Stimulated activated CD4-positive, alpha-beta T cell treated with anti-CD3 and anti-CD28 coated beads, Interleukin-15, amount 100 ng/mL, for 1 hour (primary cell): ENCODE results near the gene TMEM106A.
"Not testable (repeated sequence)": the region's sequence is repeated elsewhere in the genome, so short reads cannot be mapped to it uniquely, and the experiment has no call there.

Source experiments
- DNase-seq, 2 donors: peaks; one replicate each; pipeline ENCODE4 v3.0.0-alpha.2; 2020; ENCODE audit warnings: low read depth in 1 of 2, low spot score in 1 of 2

Gene TMEM106A

DNA sequence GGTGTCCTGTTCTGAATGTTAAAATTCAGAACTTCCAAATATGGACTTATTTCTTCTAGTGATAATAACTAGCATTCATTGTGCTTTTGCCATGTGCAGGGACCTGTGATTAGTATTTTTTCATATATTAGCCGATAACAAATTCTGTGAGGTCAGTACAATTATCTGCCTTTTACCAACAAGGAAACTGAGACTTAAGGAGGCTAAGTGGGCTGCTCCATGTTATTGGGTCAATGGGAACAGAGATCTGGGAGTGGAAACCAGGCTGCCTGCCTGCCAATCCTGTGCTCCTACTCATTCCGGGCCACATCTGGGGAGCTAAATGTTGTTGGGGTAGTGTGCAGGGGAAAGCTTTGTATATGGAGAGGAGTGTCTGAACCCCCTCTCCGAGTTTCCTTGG, 3.7 kb downstream of the TMEM106A start:
- no peak for DNase-seq

DNA sequence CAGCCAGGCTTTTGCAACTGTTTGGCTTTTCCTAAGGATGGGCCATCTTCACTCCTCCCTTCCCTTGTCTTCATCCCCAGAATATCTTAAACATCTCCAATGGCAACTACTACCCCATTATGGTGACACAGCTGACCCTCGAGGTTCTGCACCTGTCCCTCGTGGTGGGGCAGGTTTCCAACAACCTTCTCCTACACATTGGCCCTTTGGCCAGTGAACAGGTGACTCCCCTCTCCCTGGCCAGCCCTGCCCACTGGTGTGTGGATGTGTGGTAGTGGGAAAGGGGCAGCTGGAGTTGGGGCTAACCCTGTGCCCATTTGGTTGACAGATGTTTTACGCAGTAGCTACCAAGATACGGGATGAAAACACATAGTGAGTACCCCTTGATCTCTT, 4.7 kb downstream of the TMEM106A start:
- no peak for DNase-seq

DNA sequence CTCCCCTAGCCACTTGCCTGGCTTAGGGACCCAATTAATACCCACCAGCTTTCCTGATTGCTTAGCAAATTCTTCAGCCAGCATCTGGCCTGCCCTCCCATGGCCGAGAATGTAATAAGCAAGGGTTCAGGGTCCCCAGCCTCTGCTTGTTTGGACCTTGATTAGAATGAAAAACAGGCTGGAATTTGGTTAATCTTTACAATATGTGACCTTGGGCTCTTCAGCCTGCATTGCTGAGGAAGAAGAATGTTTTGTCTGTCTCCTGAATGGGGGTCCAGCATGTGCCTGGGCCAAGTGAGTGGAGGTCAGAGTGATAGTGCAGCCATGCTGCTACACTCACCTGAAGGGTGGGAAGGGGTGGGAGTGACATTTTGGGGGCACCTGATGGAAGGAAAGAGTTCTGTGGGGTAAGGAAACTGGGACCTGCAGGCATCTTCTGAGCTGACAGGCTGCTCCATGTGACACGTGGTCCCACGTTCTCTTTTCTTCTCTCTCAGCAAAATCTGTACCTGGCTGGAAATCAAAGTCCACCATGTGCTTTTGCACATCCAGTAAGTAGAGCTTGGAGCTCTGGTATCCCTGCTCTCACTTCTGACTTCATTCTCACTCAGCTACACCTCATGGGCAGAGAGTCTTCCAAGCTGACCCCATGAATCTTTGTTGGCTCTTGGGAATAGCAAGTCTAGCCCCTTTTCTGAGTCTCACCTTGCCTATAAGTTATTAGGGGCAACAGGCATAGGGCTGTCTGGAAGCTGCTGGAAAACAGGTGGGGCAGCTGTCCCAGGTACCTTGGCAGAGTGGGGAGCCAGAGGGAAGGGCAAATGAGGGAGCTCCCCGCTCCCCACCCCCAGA, 5.3 kb downstream of the TMEM106A start:
- no peak for DNase-seq

GRCh38 chr17:43217614-43218087, 6.0 kb downstream of the TMEM106A start:
- no peak for DNase-seq

- DNase-seq, result no peak
Measured at GRCh38 chr17:43219001-43219400, 7.3 kb downstream of the TMEM106A start.

DNA sequence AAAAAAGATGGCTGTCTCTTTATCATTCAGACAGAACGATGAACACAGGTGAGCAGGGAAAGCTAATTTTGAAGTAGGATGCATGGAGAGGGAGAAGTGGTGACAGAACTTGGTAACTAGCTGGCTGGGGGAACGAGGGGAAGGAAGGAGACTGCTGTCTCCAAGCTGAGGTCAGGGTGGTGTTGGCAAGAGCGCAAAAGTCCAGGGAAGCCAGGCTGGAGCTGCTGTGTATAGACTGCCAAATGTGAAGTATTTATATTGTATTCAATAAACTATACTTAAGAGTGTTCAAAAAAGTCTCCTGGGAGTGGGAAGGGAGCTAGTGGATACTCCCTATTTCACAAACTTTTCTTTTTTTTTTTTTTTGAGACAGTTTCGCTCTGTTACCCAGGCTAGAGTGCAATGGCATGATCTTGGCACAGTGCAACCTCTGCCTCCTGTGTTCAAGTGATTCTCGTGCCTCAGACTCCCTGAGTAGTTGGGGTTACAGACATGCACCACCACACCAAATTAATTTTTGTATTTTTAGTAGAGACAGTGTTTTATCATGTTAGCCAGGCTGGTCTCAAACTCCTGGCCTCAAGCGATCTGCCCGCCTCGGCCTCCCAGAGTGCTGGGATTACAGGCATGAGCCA, 8.2 kb downstream of the TMEM106A start:
- no peak for DNase-seq

GRCh38 chr17:43220511-43221125, 8.9 kb downstream of the TMEM106A start:
- no peak for DNase-seq

- no peak for DNase-seq
Measured at GRCh38 chr17:43224146-43224705, 12.6 kb downstream of the TMEM106A start.

DNA sequence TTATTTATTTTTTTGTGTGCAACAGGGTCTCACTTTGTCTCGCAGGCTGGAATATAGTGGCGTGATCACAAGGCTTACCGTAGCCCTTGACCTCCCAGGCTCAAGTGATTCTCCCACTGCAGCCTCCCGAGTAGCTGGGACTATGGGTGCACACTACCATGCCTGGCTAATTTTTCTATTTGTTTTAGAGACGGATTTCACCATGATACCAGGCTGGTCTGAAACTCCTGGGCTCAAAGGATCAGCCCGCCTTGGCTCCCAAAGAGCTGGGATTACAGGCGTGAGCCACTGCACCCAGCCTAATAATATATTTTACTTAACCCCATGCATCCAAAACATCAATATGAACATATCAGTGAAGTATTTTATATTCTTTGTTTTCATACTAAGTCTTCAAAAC, 14.7 kb downstream of the TMEM106A start:
- no peak for DNase-seq

DNA sequence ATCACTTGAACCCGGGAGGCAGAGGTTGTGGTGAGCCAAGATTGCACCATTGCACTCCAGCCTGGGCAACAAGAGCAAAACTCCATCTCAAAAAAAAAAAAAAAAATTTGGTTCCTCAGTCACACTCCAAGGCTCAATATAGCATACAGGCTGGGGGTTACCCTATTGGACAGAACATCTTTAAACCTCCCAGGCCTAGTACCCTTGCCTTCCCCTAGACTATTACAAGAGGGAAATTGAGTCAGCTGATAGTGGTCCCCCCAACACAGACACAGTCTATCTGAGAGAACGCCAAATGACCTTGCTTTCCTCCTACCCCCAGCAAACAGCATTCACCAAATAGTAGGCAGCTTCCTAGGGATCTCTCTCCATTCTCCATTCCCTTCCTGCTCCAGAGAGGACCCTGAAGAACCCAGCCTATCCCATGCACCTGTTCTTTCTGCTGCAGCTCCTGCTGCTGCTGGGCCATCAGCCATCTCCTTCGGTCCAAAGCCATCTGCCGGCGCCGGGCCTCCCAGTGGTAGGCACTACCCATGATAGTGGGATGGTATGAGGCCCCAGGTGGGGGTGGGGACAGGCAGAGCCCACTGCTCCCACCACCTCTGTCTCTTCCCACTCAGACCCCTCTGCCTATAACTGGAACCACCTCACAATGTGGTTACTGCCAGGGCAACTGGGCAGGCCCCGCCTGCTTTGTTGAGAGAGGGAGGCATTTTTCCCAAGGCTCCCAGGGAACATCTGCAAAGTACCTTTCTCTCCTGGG, 16.5 kb downstream of the TMEM106A start, which contains the start of gene CCDC200:
Gene CCDC200, minus strand, starts transcription at position 604 of the 763 bp plus-strand sequence. Its CDS starts 69 bp downstream, at position 535.
- DNase-seq, result not testable (repeated sequence)

GRCh38 chr17:43231205-43232020, 19.7 kb downstream of the TMEM106A start:
- DNase-seq, result not testable (repeated sequence)

- not testable (repeated sequence) for DNase-seq
Measured at GRCh38 chr17:43232021-43232699, 20.5 kb downstream of the TMEM106A start.

DNA sequence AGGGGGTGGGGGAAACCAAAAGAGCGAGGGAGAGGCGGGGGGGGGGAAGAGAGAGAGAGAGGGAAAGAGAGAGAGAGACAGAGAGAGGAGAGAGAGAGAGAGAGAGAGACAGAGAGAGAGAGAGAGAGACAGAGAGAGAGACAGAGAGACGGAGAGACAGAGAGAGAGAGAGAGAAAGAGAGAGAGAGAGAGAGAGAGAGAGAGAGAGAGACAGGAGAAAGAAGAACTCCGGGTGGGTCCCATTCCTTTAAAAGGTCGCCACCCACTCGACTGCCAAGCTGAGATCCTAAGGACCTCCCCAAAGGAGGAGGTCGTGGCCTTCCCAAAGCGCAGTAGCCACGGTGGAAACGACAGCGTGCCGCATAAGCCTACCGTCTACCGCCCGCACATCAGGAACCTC, 21.6 kb downstream of the TMEM106A start:
- not testable (repeated sequence) for DNase-seq

DNA sequence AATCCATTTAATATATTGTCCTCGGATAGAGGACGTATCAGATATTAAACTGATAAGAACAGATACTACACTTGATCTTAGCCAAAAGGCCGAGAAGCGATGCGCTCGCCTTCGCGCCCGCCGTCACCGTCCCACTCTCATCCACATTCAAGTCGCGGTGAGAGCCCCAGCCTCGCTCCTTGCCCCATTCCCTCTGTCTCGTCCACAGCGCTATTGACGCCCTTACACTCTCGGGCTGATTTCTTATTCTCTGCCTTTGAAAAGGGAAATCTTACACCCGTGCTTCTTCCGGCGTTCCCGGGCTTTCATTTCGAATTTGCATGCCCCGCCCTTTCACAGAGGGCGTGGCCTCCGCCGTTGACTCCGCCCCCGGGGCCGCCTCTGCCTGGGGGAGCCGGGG, 22.2 kb downstream of the TMEM106A start, which contains the start of gene RNU2-1:
Gene RNU2-1, minus strand, starts transcription at position 101 of the 400 bp plus-strand sequence.
- DNase-seq, result not testable (repeated sequence)

GRCh38 chr17:43239597-43239996, 27.9 kb downstream of the TMEM106A start:
- not testable (repeated sequence) for DNase-seq

GRCh38 chr17:43240596-43241352, 29.1 kb downstream of the TMEM106A start:
- not testable (repeated sequence) for DNase-seq

DNA sequence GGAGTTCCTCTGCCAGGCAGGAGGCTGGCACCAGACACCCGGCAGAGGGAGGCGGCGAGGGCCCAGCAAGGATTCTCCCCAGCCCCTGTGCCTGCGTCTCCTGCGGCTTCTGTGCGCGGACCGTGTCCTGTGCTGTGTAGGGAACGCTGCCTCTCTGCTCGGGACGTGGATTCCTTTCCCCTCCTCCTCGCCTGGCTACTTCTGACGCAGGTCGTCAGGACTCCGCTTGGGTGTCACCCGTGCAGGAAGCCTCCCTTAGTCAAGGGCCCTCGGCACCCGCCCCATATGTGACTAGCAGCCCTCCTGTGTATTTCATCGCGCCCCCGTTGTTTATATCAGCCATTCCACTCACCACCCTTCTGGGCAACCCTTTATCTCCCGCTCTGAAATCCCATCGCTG, 34.8 kb downstream of the TMEM106A start:
- DNase-seq, result not testable (repeated sequence)
